HG03060 (cell line): ENCODE results near the gene DHX38.

Experiments used
- ATAC-seq: cut with Tn5 transposase; IDR thresholded peaks from one replicate; pipeline ENCODE4 v1.9.1; 2021; ENCODE audit warnings: low read depth, moderate number of reproducible peaks; ENCODE audit not compliant: unreplicated experiment

Gene DHX38

GRCh38 chr16:72113616-72113945 is 19.9 kb downstream of the DHX38 start:
- no peak for ATAC-seq

DNA sequence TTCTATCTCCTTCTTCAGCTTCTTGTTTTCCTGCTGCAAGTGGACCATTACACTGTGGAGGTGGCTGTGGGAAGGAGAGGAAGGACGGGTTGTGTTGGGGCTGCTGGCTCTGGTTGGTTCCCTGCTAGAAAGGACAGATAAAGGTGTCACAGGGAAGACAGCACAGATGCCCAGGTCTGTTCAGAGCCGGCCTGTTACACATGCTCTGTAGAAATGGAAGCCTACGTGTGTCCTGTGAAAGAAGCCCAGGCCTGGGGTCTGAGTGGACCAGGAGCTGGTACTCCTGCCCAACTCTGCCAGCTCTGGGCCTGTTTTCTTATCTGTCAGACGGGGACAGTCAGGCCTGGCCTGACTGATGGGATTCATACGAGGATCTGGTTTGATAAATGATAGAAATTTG is 26.4 kb downstream of the DHX38 start:
- no peak for ATAC-seq

DNA sequence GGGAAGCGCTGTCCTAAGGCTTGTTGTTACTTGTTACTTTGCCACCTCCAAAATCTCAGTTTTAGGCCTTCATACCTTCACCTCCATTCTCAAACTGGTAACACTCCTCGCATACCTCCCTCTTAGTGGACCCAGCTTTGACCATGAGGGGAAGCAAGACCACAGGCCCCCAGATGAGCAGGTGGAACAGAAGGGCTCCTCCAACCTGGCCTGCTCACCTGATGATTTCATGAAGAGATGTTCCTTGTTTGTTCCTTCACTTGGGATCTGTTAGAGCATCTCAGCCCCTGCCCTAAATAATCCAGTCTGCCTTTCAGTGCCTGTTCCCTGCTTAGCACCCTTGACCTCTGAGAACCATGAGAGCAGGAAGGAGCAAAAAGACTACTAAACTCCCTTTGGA is 28.7 kb downstream of the DHX38 start:
- no peak for ATAC-seq

GRCh38 chr16:72122916-72123315 is 29.3 kb downstream of the DHX38 start:
- ATAC-seq, result no peak

DNA sequence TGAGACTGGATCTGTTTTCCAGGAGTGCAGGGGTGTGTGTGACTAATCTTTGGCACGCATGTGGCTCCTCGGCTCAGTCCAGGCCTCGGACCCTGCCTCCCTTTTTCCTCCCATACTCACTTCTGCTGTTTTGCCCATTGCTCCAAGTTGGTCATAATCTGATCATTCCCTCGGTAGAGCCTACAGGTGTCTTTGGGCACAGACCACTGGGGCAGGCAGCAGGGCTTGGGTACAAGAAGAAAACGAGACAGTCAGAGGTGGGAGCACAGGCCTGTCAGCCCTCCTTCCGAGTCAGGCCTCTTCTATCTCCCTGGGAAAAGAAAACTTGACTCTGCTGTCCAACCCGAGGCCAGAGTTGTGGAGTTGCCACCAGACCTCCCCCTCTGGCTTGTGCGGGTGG is 29.8 kb downstream of the DHX38 start:
- no peak for ATAC-seq

DNA sequence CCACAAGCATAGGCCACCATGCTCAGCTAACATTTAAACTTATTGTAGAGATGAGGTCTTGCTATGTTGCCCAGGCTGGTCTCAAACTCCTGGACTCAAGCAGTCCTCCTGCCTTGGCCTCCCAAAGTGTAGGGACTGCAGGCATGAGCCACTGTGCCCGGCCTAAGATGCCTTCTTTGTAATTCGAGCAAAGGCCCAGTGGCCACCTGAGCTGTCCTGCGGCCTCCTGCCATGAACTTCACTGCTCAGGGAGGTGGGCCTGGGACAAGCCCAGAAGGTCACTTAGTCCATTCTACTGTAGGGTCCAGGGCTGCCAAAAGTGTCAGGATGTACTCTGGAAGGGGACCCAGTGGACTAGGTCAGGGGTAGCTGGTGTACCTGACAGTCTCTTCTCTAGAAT is 30.5 kb downstream of the DHX38 start:
- ATAC-seq, result no peak

GRCh38 chr16:72124761-72125634 is 31.4 kb downstream of the DHX38 start:
- ATAC-seq, result no peak

DNA sequence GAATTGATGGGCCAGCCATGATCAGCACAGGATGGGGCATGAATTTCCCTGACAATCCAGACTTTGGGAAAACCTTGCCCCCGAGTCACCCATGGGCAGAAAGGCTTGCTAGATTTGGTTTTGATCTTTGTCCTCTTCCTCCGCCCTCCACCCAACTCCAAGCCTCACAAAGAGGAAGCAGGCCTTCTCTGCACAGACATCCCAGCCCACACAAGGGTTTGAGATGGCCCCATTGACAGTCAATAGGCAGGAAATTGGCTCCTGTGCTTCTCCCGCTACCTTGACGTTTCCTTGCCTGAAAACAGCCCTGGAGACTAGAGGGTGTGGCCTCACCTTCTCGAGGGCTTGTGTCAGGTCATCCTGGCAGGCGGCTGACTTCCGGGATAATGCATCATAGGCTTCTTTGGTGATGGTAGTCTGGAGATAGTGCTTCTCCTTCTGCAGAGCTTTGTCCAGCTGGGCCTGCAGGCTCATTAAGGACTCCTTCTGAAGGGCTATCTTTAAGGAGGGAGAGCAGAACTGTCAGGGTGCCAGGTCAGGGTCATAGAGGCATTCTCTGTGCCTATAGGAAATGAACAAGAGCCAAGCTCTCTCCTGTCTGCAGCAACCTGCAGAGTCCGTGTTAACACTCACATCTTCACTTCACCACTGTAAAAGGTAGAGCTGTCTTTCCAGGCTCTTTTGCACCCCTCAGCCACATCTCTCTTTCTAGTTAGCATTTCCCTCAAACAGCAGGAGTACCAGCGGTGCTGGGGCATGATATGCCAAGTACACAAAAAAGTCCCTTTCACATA is 32.2 kb downstream of the DHX38 start:
- ATAC-seq, result no peak

- no peak for ATAC-seq
Measured at GRCh38 chr16:72126429-72126765, 32.8 kb downstream of the DHX38 start.

GRCh38 chr16:72128701-72129100 is 35.1 kb downstream of the DHX38 start:
- no peak for ATAC-seq

DNA sequence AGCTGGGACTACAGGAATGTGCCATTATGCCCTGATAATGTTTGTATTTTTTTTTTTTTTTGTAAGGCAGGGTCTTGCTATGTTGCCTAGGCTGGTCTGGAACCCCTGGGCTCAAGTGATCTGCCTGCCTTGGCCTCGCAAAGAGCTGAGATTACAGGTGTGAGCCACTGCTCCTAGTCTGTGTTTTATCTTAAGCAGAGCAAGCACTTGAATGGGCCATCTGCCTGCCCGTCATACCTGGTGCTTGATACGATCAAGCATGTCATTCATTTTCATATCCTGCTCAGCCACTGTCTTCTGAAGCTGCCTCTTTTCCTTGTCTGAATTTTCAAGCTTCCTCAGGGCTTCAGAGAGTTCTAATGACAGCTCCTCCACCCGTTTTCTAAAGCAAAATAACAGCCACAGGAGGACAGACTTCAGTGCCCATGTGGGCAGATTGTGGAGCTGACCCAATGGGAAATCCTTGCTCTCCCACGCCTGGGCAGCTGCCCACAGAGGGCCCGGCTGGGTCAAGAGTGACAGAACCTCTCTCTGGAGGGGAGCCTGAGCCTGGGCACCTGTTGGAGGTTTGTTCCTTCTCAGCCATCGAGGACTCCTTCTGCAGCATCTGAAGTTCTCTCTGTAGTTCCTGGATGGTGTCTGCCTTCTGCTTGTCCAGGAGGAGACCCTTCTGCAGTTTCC is 36.5 kb downstream of the DHX38 start:
- no peak for ATAC-seq

- ATAC-seq, result no peak
Measured at GRCh38 chr16:72131036-72131435, 37.4 kb downstream of the DHX38 start.

DNA sequence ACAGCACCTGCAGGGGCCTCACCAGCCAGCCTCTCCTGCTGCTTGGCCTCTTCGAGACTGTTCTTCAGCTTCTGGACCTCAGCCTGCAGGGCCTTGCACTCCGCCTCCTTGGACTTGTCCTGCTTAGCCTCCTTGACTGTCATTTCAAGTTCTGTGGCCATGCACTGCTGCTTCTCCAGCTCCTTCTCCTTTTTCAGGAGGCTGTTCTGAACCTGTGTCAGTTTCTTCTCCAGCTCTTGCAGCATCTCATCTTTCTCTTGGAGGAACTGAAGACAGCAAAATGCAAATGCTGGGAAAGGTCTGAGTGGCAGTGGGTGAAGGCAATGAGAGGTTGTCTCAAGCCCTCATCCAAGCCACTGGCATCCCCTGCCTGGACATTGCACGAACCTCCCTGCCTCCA is 39.1 kb downstream of the DHX38 start:
- ATAC-seq, result no peak

GRCh38 chr16:72134507-72134906 is 40.9 kb downstream of the DHX38 start:
- ATAC-seq, result no peak

DNA sequence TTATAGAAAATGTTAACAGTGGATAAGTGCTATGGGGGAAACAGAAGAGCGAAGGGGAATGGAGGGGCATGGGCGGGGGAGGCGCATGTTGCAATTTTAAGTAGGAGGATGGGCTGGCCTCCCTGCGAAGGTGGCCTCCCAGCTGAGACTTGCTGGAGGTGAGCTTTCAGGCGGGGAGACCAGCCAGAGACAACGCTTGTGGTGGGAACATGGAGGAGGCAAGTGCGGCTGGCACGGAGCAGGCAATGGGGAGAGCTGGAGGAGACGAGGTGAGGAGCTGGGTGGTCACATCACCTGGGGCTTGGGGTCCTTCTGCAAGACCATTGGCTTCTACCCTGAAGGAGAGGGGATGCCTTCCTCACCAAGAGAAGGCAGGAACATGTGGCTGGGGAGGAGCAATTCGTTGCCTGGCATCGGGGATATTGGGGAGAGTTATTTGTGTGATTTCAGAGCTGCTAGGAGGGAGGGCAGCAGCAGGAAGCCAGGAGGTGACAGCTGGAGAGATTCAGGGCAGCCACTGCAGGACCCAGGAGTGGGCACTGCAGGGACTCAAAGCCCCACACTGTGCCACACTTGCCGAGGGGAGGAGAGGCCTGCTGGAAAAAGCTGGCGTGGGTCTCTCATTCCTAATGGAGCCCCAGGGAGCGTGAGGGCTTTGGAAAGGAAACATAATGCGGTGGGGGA is 43.9 kb downstream of the DHX38 start:
- ATAC-seq, result no peak

- ATAC-seq, result no peak
Measured at GRCh38 chr16:72138064-72138572, 44.5 kb downstream of the DHX38 start.

DNA sequence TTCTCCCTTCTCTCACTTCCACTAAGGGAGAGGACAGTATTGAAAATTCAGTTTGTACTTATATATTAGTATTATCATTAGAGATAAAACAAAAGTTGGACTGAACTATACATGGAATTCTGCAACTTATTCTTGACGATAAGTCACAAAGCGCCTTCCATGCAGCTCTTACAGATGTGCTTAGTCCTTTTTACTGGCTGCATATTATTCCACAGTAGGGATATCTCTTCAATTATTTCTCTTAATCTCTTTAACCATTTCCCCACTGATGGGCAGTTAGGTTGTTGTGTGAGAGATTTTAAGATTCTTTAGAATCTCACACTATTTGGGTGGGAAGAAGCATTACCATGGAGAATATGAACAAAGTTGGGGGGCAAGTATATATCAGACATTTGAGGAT is 46.3 kb downstream of the DHX38 start:
- ATAC-seq, result no peak

DNA sequence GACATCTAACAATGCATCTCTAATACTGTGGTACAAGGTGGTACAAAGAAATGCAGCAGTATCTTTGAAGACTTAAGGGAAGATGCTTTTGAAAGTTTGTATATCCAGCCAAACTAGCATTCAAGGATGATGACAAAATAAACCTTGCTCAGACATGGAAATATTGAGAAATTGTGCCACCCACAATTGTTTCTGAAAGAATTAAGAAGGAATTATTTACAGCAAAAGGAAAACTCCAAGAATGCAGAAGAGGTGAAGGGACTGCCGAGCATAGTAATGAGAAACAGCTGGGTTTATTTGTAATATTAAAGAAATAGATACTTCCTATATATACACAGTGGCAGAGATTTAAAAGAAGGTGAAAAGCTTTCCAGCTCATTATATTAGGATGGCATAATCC is 48.8 kb downstream of the DHX38 start:
- ATAC-seq, result no peak

GRCh38 chr16:72149676-72150464 is 56.2 kb downstream of the DHX38 start:
- no peak for ATAC-seq

GRCh38 chr16:72159386-72159785 is 65.7 kb downstream of the DHX38 start:
- ATAC-seq, result no peak
